B cell (primary cell): ENCODE data around the gene RPUSD2. TPM values are rescaled to one million over a fixed set of nuclear protein-coding genes. Genes with fewer than 3 reads are reported as not detected.

Source experiments
- ATAC-seq: fragments of 200-7000 bp; cut with Tn5 transposase; one replicate; pipeline ENCODE4 v1.10.0; 2021; ENCODE audit warnings: low read depth, mild to moderate bottlenecking, moderate number of reproducible peaks, moderate library complexity
- CTCF ChIA-PET: fragments of 350-600 bp; sonication (Branson Sonifier 250); formaldehyde crosslinking; loops from one replicate; lab custom pipeline; 2021; ENCODE audit warnings: antibody characterized with exemption, inconsistent platforms; lab: Charles Lee
- POLR2A ChIA-PET: fragments of 350-600 bp; sonication (Branson Sonifier 250); formaldehyde crosslinking; loops from one replicate; lab custom pipeline; 2021; ENCODE audit warnings: antibody characterized with exemption; lab: Charles Lee
- DNase-seq: peaks from one replicate; pipeline ENCODE4 v3.0.0; 2013
- H2AFZ ChIP-seq: 2 replicates; pipeline ENCODE4 v1.6.1; 2012; ENCODE audit warnings: mild to moderate bottlenecking, low read depth, low read length; ENCODE audit not compliant: insufficient read depth, poor library complexity, severe bottlenecking
- H3K27ac ChIP-seq, 2 donors: 1 replicate in 1 of 2; 2 replicates in 1 of 2; pipeline ENCODE4 v1.5.1; 2012 to 2013; ENCODE audit warnings: low read length in 2 of 2, mild to moderate bottlenecking in 2 of 2, moderate library complexity in 1 of 2
- H3K27me3 ChIP-seq, 4 experiments: fragments of 200-600 bp in 1 of 4; sonication (generic) in 1 of 4; replicated peaks in 1 of 4; 1 replicate in 2 of 4; 2 replicates in 2 of 4; pipeline versions ENCODE4 v1.6.1 to v1.7.0; 2013 to 2016; ENCODE audit warnings: low read length in 3 of 4, mild to moderate bottlenecking in 2 of 4, mixed read lengths in 1 of 4, moderate library complexity in 1 of 4; ENCODE audit not compliant: insufficient read depth in 4 of 4, control insufficient read depth in 3 of 4; ENCODE audit errors: control extremely low read depth in 1 of 4
- H3K36me3 ChIP-seq, 2 experiments: replicated peaks in 1 of 2; 1 replicate in 1 of 2; 2 replicates in 1 of 2; pipeline versions ENCODE4 v1.6.1 to v1.7.1; 2013; ENCODE audit warnings: low read length in 1 of 2; ENCODE audit not compliant: insufficient read depth in 2 of 2, control insufficient read depth in 1 of 2; ENCODE audit errors: control extremely low read depth in 1 of 2, extremely low read depth in 1 of 2
- H3K4me1 ChIP-seq, 2 donors: fragments of 200-600 bp in 1 of 2; sonication (generic) in 1 of 2; 1 replicate in 1 of 2; 2 replicates in 1 of 2; pipeline versions ENCODE4 v1.5.1 to v1.6.1; 2013 to 2017; ENCODE audit warnings: low read length in 2 of 2; ENCODE audit not compliant: control insufficient read depth in 2 of 2, insufficient read depth in 2 of 2
- H3K4me2 ChIP-seq: replicated peaks from 2 replicates; pipeline ENCODE3; 2012; ENCODE audit warnings: mild to moderate bottlenecking, low read depth, low read length; ENCODE audit not compliant: poor library complexity, severe bottlenecking
- H3K4me3 ChIP-seq, 5 experiments: fragments of 200-600 bp in 1 of 5; sonication (generic) in 1 of 5; 1 replicate in 3 of 5; 2 replicates in 2 of 5; pipeline versions ENCODE4 v1.5.1 to v1.7.0; 2011 to 2016; ENCODE audit warnings: low read length in 4 of 5, mild to moderate bottlenecking in 4 of 5, low read depth in 2 of 5, control low read depth in 1 of 5, moderate library complexity in 1 of 5; ENCODE audit not compliant: insufficient read depth in 1 of 5; ENCODE audit errors: control extremely low read depth in 1 of 5, extremely low read depth in 1 of 5
- H3K79me2 ChIP-seq: fragments of 200-600 bp; sonication (generic); one replicate; pipeline ENCODE4 v1.6.0; 2016; ENCODE audit warnings: low read length; ENCODE audit not compliant: control insufficient read depth, insufficient read depth
- H3K9ac ChIP-seq: fragments of 200-600 bp; sonication (generic); 2 replicates; pipeline ENCODE4 v1.6.1; 2017; ENCODE audit warnings: mild to moderate bottlenecking, low read length, moderate library complexity
- H3K9me3 ChIP-seq, 3 donors: one replicate each; pipeline versions ENCODE4 v1.6.1 to v1.7.1; 2013; ENCODE audit warnings: low read length in 2 of 3; ENCODE audit not compliant: control insufficient read depth in 2 of 3, insufficient read depth in 1 of 3; ENCODE audit errors: control extremely low read depth in 1 of 3
- H4K20me1 ChIP-seq: 2 replicates; pipeline ENCODE4 v1.6.0; 2012; ENCODE audit warnings: mild to moderate bottlenecking, low read length; ENCODE audit not compliant: insufficient read depth, control insufficient read depth, poor library complexity, severe bottlenecking
- H3K27ac Mint-ChIP-seq: one replicate; pipeline ENCODE4 v1.8.0; 2021; ENCODE audit warnings: mixed read lengths
- H3K27me3 Mint-ChIP-seq: one replicate; pipeline ENCODE4 v1.8.0; 2021; ENCODE audit warnings: mixed read lengths
- H3K4me1 Mint-ChIP-seq: one replicate; pipeline ENCODE4 v1.8.0; 2021; ENCODE audit warnings: mixed read lengths
- H3K4me3 Mint-ChIP-seq: one replicate; pipeline ENCODE4 v1.8.0; 2021; ENCODE audit warnings: mixed read lengths
- H3K9me3 Mint-ChIP-seq: one replicate; pipeline ENCODE4 v1.8.0; 2022; ENCODE audit warnings: mixed read lengths; ENCODE audit not compliant: insufficient read depth
- EZH2 ChIP-seq: IDR thresholded peaks from 2 replicates; pipeline ENCODE4 v1.6.1; 2012; ENCODE audit warnings: borderline replicate concordance, low read depth, mild to moderate bottlenecking, moderate library complexity, low read length; ENCODE audit not compliant: insufficient read depth, poor library complexity, severe bottlenecking
- WGBS: methylation state at CpG from one replicate; pipeline ENCODE4 v1.1.5; 2013; ENCODE audit warnings: missing lambda C conversion rate; ENCODE audit not compliant: insufficient coverage; 5-methylcytosine and 5-hydroxymethylcytosine counted together
- intact Hi-C: fragments of 100-400 bp; cut with micrococcal nuclease; formaldehyde crosslinking; loops from one replicate; pipeline ENCODE4 v1.10.0; 2022
- polyA plus RNA-seq: library from polyadenylated mRNA; depleted of rRNA; stranded (reverse); fragments of >200 nt; gene quantifications from 2 replicates; pipeline ENCODE4 v1.2.3, GENCODE V29; 2012
- total RNA-seq, 2 donors: library from RNA; stranded (reverse); fragments of 120-200 nt in 1 of 2; gene quantifications; 1 replicate in 1 of 2; 2 replicates in 1 of 2; pipeline versions ENCODE4 v1.2.3 to v1.2.4, GENCODE V29; 2013 to 2022
- TF ChIP-seq, protein P1 (sequence below): fragments of 200-600 bp; IDR thresholded peaks from one replicate; pipeline ENCODE4 v1.8.0; 2022; ENCODE audit warnings: antibody characterized with exemption, mild to moderate bottlenecking

The RPUSD2 gene
- total and polyA plus RNA-seq, 2 donors (not counting 1 experiment from before 2014, with no cell fraction given), result 9.8 to 21.1 TPM

DNA sequence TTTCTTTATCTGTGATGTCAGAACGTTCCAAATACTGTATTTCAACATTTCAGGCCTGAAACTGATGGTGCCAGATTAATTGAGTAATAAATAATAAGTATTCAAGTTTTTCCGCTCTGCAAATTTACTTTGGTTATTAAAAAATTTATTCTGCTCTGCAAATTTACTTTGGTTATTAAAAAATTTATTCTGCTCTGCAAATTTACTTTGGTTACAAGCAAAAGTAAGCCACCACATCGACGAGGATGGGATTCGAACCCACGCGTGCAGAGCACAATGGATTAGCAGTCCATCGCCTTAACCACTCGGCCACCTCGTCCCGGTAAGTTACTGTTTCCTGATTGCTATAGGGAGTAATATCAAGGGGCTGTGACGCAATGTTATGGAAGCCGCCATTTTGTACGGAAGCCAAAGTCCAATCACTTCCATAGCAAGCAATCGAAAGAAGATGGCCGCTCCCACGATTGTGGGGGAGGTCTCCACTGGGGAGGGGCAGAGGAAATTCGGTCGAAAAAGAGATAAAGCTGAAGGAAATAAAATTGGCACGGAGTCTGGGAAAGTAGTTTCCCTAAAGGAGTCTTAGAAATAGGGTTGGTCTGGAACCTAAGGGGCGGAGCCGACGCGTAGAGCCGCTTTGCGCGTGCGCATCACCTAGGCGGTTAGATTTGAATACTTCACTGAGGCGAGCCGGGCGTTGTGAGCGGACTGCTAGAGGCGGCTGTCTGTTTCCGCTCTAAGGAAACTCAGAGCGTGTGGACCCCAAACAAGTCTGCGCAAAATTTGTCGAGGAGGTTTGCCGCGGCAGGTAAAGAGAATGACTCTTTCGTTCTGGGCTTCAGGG is 24.7 kb downstream of the RPUSD2 start, which contains the start of gene KNL1:
KNL1 (plus strand) TSS at position 662 of the 841 bp plus-strand sequence. CDS start 8,683 bp downstream, outside the sequence.
- Mint-ChIP-seq H3K9me3 (no peaks in the 10 kb centered on the region), H3K4me1 (peaks cover 23% of the 10 kb centered on the region), H3K27me3 (no peaks in the 10 kb centered on the region), H3K27ac (peak within 1 kb of the TSS; percentile 99), H3K4me3 (peak within 1 kb of the TSS; percentile 96)
- TF ChIP-seq, protein P1, sequence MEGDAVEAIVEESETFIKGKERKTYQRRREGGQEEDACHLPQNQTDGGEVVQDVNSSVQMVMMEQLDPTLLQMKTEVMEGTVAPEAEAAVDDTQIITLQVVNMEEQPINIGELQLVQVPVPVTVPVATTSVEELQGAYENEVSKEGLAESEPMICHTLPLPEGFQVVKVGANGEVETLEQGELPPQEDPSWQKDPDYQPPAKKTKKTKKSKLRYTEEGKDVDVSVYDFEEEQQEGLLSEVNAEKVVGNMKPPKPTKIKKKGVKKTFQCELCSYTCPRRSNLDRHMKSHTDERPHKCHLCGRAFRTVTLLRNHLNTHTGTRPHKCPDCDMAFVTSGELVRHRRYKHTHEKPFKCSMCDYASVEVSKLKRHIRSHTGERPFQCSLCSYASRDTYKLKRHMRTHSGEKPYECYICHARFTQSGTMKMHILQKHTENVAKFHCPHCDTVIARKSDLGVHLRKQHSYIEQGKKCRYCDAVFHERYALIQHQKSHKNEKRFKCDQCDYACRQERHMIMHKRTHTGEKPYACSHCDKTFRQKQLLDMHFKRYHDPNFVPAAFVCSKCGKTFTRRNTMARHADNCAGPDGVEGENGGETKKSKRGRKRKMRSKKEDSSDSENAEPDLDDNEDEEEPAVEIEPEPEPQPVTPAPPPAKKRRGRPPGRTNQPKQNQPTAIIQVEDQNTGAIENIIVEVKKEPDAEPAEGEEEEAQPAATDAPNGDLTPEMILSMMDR, result no peak
- TF ChIP-seq EZH2, result no peak
- Histone ChIP-seq H4K20me1 (no peaks in the 10 kb centered on the region), H3K79me2 (peaks cover 21% of the 10 kb centered on the region), H3K4me1 (peaks cover 10 to 22% of the 10 kb centered on the region in 2 donors), H3K4me2 (peak within 1 kb of the TSS; percentile 85), H3K36me3 (no peaks in the 10 kb centered on the region), H3K9ac (peak within 1 kb of the TSS; percentile 96), H3K4me3 (peak within 1 kb of the TSS; percentile 63 to 92 (median 80)), H3K27me3 (no peaks in the 10 kb centered on the region), H3K9me3 (no peaks in the 10 kb centered on the region), H3K27ac (peak within 1 kb of the TSS; percentile 89 to 92), H2AFZ (peak within 1 kb of the TSS; percentile 89)
- POLR2A ChIA-PET, result interaction anchor here (0.6 to 1.5 kb wide), 2 partner anchors 24 to 86 kb away, joined by 3 to 4 read pairs; partner anchors contain the start of gene RPUSD2
- ATAC-seq (peak; percentile 82), DNase-seq (peak; percentile 96)
- intact Hi-C loops, result loop anchor here (1.0 to 5.0 kb wide), 10 partner anchors 25 to 523 kb away; partner anchors contain the start of genes BAHD1, CCDC32, DNAJC17 and INO80
- WGBS, result 0% methylated on average over 33 of the region's 41 CpGs
- CTCF ChIA-PET, result interaction anchor here (1.2 to 7.6 kb wide), 5 partner anchors 29 to 189 kb away, joined by 3 to 54 read pairs (median 7); partner anchors contain the start of genes BAHD1 and CCDC32
